Inflammatory macrophage treated with lipopolysaccharide for 1 hour (primary cell): ENCODE data around the gene ZNF408.
"Not testable (repeated sequence)": the region's sequence is repeated elsewhere in the genome, so short reads cannot be mapped to it uniquely, and the experiment has no call there.

Experiments used
- DNase-seq, 2 donors: peaks; one replicate each; pipeline ENCODE4 v3.0.0-alpha.2; 2020 to 2022

ZNF408 gene

GRCh38 chr11:46700241-46701077 lies at the start of gene ZNF408, which contains the start of gene ARHGAP1:
Gene ZNF408, plus strand, starts transcription at chr11:46701031. Its CDS starts 17 bp downstream, at chr11:46701048.
Gene ARHGAP1, minus strand, starts transcription at chr11:46700619. Its CDS starts 4,512 bp downstream, at chr11:46696107.
- DNase-seq = peak; percentile 98

GRCh38 chr11:46655631-46656030 lies 45.2 kb upstream of the ZNF408 start:
- DNase-seq = no peak

GRCh38 chr11:46657186-46657585 lies 43.6 kb upstream of the ZNF408 start:
- DNase-seq = no peak

- no peak for DNase-seq
These were observed 42.6 kb upstream of the ZNF408 start for GRCh38 chr11:46658259-46658658.

- DNase-seq = peak in 1 of 2 donors; percentile 7
These were observed 40.9 kb upstream of the ZNF408 start for GRCh38 chr11:46659908-46660307.

GRCh38 chr11:46661836-46662235 lies 39.0 kb upstream of the ZNF408 start:
- DNase-seq = no peak

GRCh38 chr11:46662366-46662765 lies 38.5 kb upstream of the ZNF408 start:
- DNase-seq = no peak

- DNase-seq = no peak
These were observed 37.4 kb upstream of the ZNF408 start for GRCh38 chr11:46663277-46663940.

GRCh38 chr11:46664612-46665011 lies 36.2 kb upstream of the ZNF408 start:
- no peak for DNase-seq

- no peak for DNase-seq
These were observed 35.5 kb upstream of the ZNF408 start for GRCh38 chr11:46665356-46665755.

GRCh38 chr11:46666516-46666915 lies 34.3 kb upstream of the ZNF408 start:
- DNase-seq = no peak

- no peak for DNase-seq
These were observed 33.8 kb upstream of the ZNF408 start for GRCh38 chr11:46667043-46667481.

- no peak for DNase-seq
These were observed 32.2 kb upstream of the ZNF408 start for GRCh38 chr11:46668480-46669085.

GRCh38 chr11:46669711-46670139 lies 31.1 kb upstream of the ZNF408 start:
- DNase-seq = peak in 1 of 2 donors; percentile 11

GRCh38 chr11:46670521-46670920 lies 30.3 kb upstream of the ZNF408 start:
- not testable (repeated sequence) for DNase-seq

GRCh38 chr11:46671958-46672315 lies 28.9 kb upstream of the ZNF408 start:
- no peak for DNase-seq

GRCh38 chr11:46672381-46672839 lies 28.4 kb upstream of the ZNF408 start:
- DNase-seq = peak in 1 of 2 donors; percentile 5

GRCh38 chr11:46673713-46674462 lies 26.9 kb upstream of the ZNF408 start:
- DNase-seq = no peak

- no peak for DNase-seq
These were observed 26.2 kb upstream of the ZNF408 start for GRCh38 chr11:46674463-46675287.

- peak; percentile 37 to 59 for DNase-seq
These were observed 25.5 kb upstream of the ZNF408 start for GRCh38 chr11:46675288-46675851.

GRCh38 chr11:46675949-46676348 lies 24.9 kb upstream of the ZNF408 start:
- no peak for DNase-seq
